ENCODE measurements around the gene PFDN6. TPM values are rescaled to one million over a fixed set of nuclear protein-coding genes. Genes with fewer than 3 reads are reported as not detected.

The PFDN6 gene
- total and polyA plus RNA-seq, 9 of the 15 experiments (the other 6 are each of a cell fraction or from before 2014, with no cell fraction given), result 6.8 to 475 (median 216) TPM

- TF ChIP-seq RBM22 (IDR thresholded peaks at IDR 0.05; ENCODE audit: low read depth, low read length, poor library complexity, severe bottlenecking) (no peak), FOXK2 (conservative IDR thresholded peaks at IDR 0.05 in 1 of 2, IDR thresholded peaks at IDR 0.05 in 1 of 2; ENCODE audit: low read depth in 2 of 2) (peak in 1 of 2 experiments; percentile 7; a peak in 1 of 4 replicates), TFAP4 (CRISPR knock-in tag; IDR thresholded peaks at IDR 0.05; ENCODE audit: borderline replicate concordance) (no peak), HOXB6 (CRISPR knock-in tag; IDR thresholded peaks at IDR 0.05; ENCODE audit: borderline replicate concordance) (no peak), ZNF551 (CRISPR knock-in tag; IDR thresholded peaks at IDR 0.05) (no peak), MTA3 (IDR thresholded peaks at IDR 0.05; ENCODE audit: borderline replicate concordance) (no peak), EGR1 (conservative IDR thresholded peaks at IDR 0.05) (no peak), HMGN3 (IDR thresholded peaks at IDR 0.05; ENCODE audit: borderline replicate concordance, extremely low read depth, insufficient read length, low read depth, low read length) (no peak), NFXL1 (CRISPR knock-in tag; IDR thresholded peaks at IDR 0.05) (no peak), HMBOX1 (IDR thresholded peaks at IDR 0.05) (no peak), ARNT (IDR thresholded peaks at IDR 0.05) (peak; percentile 52 to 88; a peak in 2 of 4 replicates), ZNF584 (CRISPR knock-in tag; IDR thresholded peaks at IDR 0.05; ENCODE audit: low read depth) (no peak), ZNF146 (CRISPR knock-in tag; IDR thresholded peaks at IDR 0.05; ENCODE audit: unreplicated experiment) (no peak), SMARCB1 (IDR thresholded peaks at IDR 0.05; ENCODE audit: insufficient read length, low read depth) (no peak), ZNF830 (CRISPR knock-in tag; IDR thresholded peaks at IDR 0.05) (no peak), IRF1 (CRISPR knock-in tag; IDR thresholded peaks at IDR 0.05; ENCODE audit: borderline replicate concordance) (no peak), ZBTB40 (IDR thresholded peaks at IDR 0.05) (peak; percentile 76), ZBTB40 (CRISPR knock-in tag; IDR thresholded peaks at IDR 0.05) (no peak), SUPT5H (IDR thresholded peaks at IDR 0.05) (0 out of 2 replicates have a peak, but pooled peaks have one; percentile 5)
These were observed 40.8 kb upstream of the PFDN6 start (continued) for GRCh38 chr6:33248643-33248931.

Measured in K562 (cell line).